Measurements from ENCODE around the gene ZMYM2. TPM values are rescaled to one million over a fixed set of nuclear protein-coding genes. Genes with fewer than 3 reads are reported as not detected.

ZMYM2 gene
- total RNA-seq, 1 donor from 2014 or later = 75.1 TPM

- no peak for DNase-seq (ENCODE audit: low spot score)
Observed at GRCh38 chr13:20132052-20132634, 173.6 kb downstream of the ZMYM2 start.

- no peak for DNase-seq (ENCODE audit: low spot score)
Observed at GRCh38 chr13:20134732-20135131, 176.2 kb downstream of the ZMYM2 start.

GRCh38 chr13:20136781-20137703, 178.5 kb downstream of the ZMYM2 start:
- no peak for DNase-seq (ENCODE audit: low spot score)

- no peak for DNase-seq (ENCODE audit: low spot score)
Observed at GRCh38 chr13:20137875-20138274, 179.3 kb downstream of the ZMYM2 start.

- DNase-seq (ENCODE audit: low spot score) = no peak
Observed at GRCh38 chr13:20140487-20140886, 182.0 kb downstream of the ZMYM2 start.

Other genes with a start within 250 kb of the ZMYM2 start
- gene PSPC1, start 175.8 kb upstream of the ZMYM2 start, total RNA-seq = 40.0 TPM
- 11.4 TPM for gene ZMYM5, start 95.1 kb upstream of the ZMYM2 start, total RNA-seq
- gene GJA3, start 202.3 kb downstream of the ZMYM2 start, total RNA-seq = 1.7 TPM
- 31.0 TPM for gene GJB2, start 234.2 kb downstream of the ZMYM2 start, total RNA-seq